HEK293 (cell line): ENCODE measurements around the gene ARPC5L.

Experiments
- ZBTB1 ChIP-seq: fragments of 450-650 bp; formaldehyde crosslinking; IDR thresholded peaks from 2 replicates; pipeline ENCODE4 v1.5.1; 2016; ENCODE audit warnings: missing biosample characterization, missing genetic modification characterization
- ZNF175 ChIP-seq: fragments of 450-650 bp; formaldehyde crosslinking; IDR thresholded peaks from 2 replicates; pipeline ENCODE4 v1.5.1; 2016; ENCODE audit warnings: missing biosample characterization, missing genetic modification characterization
- ZNF274 ChIP-seq, 2 experiments: fragments of 200-500 bp in 1 of 2; fragments of 450-650 bp in 1 of 2; sonication (Bioruptor generic) in 1 of 2; formaldehyde crosslinking in 1 of 2; IDR thresholded peaks; 2 replicates each; pipeline versions ENCODE4 v1.5.1 to v1.6.1; 2014 to 2016; ENCODE audit warnings: borderline replicate concordance in 1 of 2, inconsistent platforms in 1 of 2, low read length in 1 of 2, missing biosample characterization in 1 of 2, missing genetic modification characterization in 1 of 2
- ZNF302 ChIP-seq: fragments of 450-650 bp; formaldehyde crosslinking; IDR thresholded peaks from 2 replicates; pipeline ENCODE4 v1.5.1; 2016; ENCODE audit warnings: missing biosample characterization, missing genetic modification characterization, low read depth
- ZNF664 ChIP-seq: fragments of 450-650 bp; formaldehyde crosslinking; IDR thresholded peaks from 2 replicates; pipeline ENCODE4 v1.5.1; 2016; ENCODE audit warnings: missing biosample characterization, missing genetic modification characterization
- ZNF707 ChIP-seq: fragments of 450-650 bp; formaldehyde crosslinking; IDR thresholded peaks from 2 replicates; pipeline ENCODE4 v1.5.1; 2016; ENCODE audit warnings: missing biosample characterization, missing genetic modification characterization
- ZNF747 ChIP-seq: fragments of 450-650 bp; formaldehyde crosslinking; IDR thresholded peaks from 2 replicates; pipeline ENCODE4 v1.5.1; 2016; ENCODE audit warnings: missing biosample characterization, missing genetic modification characterization
- TF ChIP-seq, protein P1 (sequence below): fragments of 450-650 bp; formaldehyde crosslinking; IDR thresholded peaks from 2 replicates; pipeline ENCODE4 v1.5.1; 2016; ENCODE audit warnings: missing biosample characterization, missing genetic modification characterization
- TF ChIP-seq, protein P2 (sequence below): fragments of 450-650 bp; IDR thresholded peaks from 2 replicates; pipeline ENCODE4 v1.5.1; 2018; ENCODE audit warnings: missing biosample characterization, missing genetic modification characterization
- TF ChIP-seq, protein P3 (sequence below): fragments of 450-650 bp; formaldehyde crosslinking; IDR thresholded peaks from 2 replicates; pipeline ENCODE4 v1.5.1; 2017; ENCODE audit warnings: missing biosample characterization, missing genetic modification characterization
- TF ChIP-seq, protein P4 (sequence below): fragments of 450-650 bp; formaldehyde crosslinking; IDR thresholded peaks from 2 replicates; pipeline ENCODE4 v1.5.1; 2016; ENCODE audit warnings: missing biosample characterization, missing genetic modification characterization, low read depth

DNA sequence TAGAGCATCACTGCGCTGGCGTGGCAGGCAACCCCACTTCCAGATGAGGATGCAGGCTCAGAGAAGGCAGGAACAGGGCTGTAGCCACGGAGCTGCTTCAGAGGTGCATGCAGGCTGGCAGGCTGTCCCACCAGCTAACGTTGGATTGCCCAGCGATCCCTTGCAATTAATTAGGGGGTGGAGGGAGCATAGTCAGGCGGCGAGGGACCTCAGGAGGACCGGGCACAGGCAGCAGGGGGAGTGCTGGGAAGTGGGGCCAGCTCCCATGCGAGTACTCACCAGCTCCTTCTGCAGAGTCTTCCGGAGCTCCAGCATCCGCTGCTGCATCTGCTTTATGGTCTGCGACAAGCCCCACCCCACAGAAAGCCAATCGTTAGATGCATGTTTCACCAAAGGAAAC lies 20.3 kb downstream of the ARPC5L start:
- TF ChIP-seq ZNF664 (tag by site-specific recombination), result no peak
- no peak for TF ChIP-seq ZNF175 (tag by site-specific recombination)
- no peak for TF ChIP-seq ZNF302 (tag by site-specific recombination)
- no peak for TF ChIP-seq ZNF707 (tag by site-specific recombination)
- TF ChIP-seq, protein P1, sequence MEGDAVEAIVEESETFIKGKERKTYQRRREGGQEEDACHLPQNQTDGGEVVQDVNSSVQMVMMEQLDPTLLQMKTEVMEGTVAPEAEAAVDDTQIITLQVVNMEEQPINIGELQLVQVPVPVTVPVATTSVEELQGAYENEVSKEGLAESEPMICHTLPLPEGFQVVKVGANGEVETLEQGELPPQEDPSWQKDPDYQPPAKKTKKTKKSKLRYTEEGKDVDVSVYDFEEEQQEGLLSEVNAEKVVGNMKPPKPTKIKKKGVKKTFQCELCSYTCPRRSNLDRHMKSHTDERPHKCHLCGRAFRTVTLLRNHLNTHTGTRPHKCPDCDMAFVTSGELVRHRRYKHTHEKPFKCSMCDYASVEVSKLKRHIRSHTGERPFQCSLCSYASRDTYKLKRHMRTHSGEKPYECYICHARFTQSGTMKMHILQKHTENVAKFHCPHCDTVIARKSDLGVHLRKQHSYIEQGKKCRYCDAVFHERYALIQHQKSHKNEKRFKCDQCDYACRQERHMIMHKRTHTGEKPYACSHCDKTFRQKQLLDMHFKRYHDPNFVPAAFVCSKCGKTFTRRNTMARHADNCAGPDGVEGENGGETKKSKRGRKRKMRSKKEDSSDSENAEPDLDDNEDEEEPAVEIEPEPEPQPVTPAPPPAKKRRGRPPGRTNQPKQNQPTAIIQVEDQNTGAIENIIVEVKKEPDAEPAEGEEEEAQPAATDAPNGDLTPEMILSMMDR, result no peak
- TF ChIP-seq, protein P2, sequence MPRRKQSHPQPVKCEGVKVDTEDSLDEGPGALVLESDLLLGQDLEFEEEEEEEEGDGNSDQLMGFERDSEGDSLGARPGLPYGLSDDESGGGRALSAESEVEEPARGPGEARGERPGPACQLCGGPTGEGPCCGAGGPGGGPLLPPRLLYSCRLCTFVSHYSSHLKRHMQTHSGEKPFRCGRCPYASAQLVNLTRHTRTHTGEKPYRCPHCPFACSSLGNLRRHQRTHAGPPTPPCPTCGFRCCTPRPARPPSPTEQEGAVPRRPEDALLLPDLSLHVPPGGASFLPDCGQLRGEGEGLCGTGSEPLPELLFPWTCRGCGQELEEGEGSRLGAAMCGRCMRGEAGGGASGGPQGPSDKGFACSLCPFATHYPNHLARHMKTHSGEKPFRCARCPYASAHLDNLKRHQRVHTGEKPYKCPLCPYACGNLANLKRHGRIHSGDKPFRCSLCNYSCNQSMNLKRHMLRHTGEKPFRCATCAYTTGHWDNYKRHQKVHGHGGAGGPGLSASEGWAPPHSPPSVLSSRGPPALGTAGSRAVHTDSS (tag by site-specific recombination), result no peak
- TF ChIP-seq, protein P3, sequence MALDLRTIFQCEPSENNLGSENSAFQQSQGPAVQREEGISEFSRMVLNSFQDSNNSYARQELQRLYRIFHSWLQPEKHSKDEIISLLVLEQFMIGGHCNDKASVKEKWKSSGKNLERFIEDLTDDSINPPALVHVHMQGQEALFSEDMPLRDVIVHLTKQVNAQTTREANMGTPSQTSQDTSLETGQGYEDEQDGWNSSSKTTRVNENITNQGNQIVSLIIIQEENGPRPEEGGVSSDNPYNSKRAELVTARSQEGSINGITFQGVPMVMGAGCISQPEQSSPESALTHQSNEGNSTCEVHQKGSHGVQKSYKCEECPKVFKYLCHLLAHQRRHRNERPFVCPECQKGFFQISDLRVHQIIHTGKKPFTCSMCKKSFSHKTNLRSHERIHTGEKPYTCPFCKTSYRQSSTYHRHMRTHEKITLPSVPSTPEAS (tag by site-specific recombination), result no peak
- no peak for TF ChIP-seq ZNF274 (IDR thresholded peaks at IDR 0.05; ENCODE audit: low read length)
- no peak for TF ChIP-seq ZNF274 (tag by site-specific recombination; IDR thresholded peaks at IDR 0.05; ENCODE audit: borderline replicate concordance)
- TF ChIP-seq ZNF747, result no peak
- TF ChIP-seq, protein P4, sequence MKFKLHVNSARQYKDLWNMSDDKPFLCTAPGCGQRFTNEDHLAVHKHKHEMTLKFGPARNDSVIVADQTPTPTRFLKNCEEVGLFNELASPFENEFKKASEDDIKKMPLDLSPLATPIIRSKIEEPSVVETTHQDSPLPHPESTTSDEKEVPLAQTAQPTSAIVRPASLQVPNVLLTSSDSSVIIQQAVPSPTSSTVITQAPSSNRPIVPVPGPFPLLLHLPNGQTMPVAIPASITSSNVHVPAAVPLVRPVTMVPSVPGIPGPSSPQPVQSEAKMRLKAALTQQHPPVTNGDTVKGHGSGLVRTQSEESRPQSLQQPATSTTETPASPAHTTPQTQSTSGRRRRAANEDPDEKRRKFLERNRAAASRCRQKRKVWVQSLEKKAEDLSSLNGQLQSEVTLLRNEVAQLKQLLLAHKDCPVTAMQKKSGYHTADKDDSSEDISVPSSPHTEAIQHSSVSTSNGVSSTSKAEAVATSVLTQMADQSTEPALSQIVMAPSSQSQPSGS (tag by site-specific recombination), result no peak
- TF ChIP-seq ZBTB1 (tag by site-specific recombination), result no peak
